HG03571 (cell line): Measurements from ENCODE around the gene TMEM255A.
"Not testable (repeated sequence)": the region's sequence is repeated elsewhere in the genome, so short reads cannot be mapped to it uniquely, and the experiment has no call there.

Experiments used
- ATAC-seq: cut with Tn5 transposase; IDR thresholded peaks from one replicate; pipeline ENCODE4 v1.9.1; 2021; ENCODE audit not compliant: unreplicated experiment

Gene TMEM255A

DNA sequence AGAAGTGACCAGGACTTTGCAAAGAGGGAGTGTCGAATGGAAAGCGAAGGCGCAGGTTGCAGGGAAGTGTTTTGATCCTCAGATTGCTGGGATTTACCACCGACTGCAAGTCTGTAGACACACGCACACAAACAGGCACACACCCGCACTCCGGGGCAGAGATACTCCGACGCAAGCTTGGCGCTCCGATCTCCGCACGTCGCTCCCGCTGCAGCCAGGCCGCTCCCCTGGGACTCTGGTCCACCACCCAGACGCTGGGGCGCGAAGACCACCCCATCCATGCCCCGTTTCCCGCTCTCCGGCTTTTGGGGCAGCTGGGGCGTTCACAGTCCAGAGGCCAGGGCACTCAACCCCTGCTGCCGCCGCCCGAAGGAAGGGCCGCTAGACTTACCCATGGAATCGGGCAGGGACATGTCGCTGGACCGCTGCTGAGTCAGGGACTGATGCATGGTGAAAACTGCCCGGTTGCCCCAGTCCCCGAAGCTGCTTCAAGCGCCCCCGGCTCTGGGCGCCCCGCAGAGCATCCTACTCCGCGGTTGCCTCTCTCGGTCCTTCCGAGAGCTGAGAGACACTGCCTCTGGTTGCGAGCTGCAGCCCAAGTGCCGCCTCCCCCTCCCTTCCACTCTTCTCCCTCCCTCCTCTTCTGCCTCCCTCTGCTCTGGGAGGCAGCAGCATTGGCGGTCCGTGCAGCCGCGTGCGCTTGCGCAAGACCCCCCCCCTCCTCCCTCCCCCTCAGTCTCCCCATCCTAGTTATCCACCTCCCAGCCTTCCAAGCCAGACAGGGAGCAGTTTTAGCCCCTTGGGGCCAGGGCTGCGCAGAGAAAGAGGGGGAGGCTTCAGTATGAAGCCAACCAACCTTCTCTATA, at the start of gene TMEM255A:
TSS of gene TMEM255A (minus strand) at position 601 of the 866 bp plus-strand sequence. CDS start at position 449, 152 bp downstream.
- no peak for ATAC-seq

DNA sequence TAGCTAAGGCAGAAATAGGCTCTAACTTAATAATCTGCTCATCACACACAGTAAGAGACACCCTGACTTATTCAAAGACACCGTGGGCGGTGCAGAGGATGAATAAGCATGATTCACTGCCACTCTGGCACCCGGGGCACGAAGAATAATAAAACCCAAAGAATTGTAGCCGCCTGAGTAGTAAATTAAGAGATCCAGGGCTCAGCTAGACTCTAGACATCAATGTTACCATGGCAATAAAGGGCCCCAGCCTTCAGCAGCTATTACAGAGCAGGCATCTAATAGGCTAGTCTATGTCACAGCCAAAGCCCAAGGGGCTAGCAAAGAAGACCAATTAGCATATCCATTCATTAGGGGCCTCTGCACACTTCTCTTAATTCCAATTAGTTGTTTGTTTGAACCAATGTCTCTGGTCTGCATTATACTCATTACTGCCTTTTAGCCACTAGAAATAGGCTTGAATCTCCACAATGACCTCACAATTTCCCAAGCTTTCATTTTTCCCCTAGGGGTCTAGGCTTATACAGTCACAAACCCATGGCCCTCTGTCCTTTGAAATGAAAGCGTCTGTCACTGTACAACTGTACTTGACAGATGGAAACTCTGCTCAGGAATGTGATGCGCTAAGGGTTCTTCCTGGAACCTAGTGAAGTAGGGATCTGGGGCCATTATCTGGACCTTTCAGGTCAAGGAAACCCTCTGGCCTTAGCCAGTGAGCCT, 47.6 kb upstream of the TMEM255A start:
- no peak for ATAC-seq

DNA sequence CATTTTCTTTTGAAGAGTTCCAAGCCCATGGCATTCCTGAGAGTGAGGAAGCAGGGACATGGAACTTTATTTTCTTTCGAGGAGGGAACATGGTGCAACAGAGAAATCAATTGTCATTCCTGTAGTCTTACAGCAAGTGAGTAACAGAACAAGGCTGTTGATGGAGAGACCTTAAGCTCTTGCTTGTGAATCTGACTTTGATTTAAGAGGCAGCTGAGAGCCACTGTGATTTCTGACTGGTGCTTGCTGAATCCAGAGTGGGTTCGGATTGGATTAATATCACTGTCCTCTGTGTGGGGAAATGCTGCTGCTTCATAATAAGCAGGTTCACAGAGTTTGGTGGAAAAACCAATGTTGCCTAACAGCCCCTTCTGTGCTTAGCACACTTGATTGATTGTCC, 45.9 kb upstream of the TMEM255A start:
- no peak for ATAC-seq

DNA sequence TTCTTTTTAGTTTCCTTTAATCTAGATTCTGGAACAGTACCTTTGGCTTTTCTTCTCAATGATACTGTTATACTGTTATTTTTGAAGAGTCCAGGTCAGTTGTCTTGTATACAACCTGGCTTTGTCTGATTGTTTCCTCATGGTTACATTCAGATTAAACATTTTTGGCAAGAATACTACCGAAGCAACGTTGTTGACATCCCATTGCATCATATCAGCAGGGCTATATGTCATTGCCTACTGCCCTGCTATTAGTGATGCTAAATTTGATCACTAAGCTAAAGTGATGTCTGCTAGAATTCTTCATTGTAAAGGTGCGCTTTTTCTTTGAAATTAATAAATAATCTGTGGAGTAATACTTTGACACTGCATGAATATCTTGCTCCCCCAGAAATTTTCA, 44.8 kb upstream of the TMEM255A start:
- ATAC-seq: no peak

DNA sequence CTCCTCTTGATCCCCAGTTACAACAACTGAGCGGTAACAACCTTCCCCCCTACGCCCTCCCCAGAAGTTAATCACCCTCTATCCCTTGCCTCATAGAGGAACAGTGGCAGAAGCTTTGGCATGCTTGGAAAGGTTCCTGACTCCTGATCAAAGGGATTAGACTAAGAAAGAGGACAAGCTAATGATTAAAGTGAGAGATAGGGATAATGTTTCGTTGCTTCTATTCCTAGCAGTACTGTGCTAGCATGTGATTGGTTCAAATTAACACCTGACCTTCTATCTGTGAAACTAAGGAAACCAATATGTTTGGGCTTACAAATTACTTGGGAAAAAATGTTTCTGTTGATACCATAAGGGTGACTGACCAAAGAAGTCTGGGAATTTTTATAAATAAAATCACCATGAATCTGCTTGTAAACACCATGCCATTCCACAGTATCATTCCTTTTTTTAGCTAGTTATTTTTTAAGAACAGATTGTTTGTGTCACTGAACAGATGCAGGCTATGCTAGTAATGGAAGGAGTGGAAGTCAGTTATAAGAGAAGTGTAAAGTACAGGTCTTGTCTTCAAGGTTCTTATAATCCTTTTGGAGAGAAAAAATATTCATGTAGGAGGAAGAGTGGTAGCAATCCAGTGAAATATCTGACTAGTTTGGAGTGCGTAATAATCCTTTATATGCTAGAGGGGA, 39.3 kb upstream of the TMEM255A start:
- no peak for ATAC-seq

DNA sequence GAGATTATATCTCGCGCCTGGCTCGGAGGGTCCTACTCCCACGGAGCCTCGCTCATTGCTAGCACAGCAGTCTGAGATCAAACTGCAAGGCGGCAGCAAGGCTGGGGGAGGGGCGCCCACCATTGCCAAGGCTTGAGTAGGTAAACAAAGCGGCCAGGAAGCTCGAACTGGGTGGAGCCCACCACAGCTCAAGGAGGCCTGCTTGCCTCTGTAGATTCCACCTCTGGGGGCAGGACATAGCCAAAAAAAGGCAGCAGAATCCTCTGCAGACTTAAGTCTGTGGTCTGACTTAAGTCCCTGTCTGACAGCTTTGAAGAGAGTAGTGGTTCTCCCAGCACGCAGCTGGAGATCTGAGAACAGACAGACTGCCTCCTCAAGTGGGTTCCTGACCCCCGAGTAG, 33.3 kb upstream of the TMEM255A start:
- ATAC-seq: not testable (repeated sequence)

DNA sequence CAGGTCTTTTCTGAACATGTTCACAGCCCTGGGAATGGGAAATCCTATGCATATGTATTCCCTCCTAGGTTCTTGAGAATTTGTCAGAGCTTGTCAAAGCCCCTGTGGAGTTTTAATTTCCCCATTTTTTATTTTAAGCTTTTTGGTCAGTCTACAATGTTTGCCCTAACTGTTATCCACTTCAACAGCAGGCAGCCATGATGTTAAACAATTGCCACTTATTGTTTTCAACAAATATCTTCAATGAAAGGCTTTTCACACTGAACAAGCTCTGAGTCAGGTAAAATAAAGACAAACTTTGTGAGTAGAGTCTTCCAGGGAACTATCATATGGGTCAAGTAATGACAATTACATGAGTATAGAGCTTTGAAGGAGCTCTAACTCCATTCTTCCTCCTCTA, 25.6 kb upstream of the TMEM255A start:
- ATAC-seq: no peak

DNA sequence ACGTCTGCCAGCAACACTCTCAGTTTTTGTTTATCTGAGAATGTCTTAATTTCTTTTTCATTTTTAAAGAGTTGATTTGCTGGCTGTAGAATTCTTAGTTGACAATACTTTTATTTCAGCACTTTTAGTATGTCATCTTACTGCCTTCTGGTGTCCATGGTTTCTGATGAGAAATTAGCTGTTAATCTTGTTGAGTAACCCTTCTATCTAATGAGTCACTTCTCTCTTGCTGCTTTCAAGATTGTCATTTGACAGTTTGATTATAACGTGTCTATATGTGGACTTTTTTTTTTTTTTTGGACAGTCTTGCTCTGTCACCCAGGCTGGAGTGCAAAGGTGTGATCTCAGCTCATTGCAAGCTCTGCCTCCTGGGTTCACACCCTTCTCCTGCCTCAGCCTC, 24.0 kb upstream of the TMEM255A start:
- no peak for ATAC-seq

DNA sequence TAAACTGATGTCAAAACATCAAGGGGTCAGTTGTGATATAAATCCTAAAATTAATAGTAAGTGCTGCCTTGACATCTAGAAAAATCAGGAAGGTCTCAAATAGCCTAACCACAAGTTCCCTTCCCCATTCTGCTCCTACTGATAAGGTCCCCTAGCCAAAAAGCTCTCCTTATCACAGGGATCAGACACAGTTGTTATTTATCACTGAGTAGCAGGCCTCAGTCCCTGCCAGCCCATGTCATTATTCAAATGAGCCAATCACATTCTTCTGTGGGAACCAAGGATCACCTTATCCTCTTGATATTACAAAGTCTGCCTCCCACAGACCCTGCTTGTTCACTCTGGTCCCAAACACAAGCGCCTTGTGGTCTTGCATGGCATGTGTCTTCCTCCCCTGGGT, 23.3 kb upstream of the TMEM255A start:
- ATAC-seq: no peak

DNA sequence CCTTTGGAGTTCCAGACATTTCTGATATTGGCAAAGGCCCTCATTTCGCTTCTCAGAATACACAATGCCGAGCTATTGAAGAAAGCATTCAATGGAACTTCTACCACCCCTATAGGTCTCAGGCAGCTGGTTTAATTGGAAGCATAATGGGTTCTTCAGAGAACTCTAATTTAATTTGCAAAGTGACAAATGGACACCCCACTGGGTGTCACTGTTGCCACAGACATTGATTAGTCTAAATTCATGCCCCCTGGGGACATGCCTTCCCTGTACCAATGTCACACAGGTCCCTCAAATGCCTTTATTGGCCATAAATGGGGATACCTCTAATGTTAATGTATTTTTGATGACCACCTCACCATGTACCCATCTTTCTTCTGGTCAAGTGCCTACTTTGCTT, 22.9 kb upstream of the TMEM255A start:
- ATAC-seq: no peak

DNA sequence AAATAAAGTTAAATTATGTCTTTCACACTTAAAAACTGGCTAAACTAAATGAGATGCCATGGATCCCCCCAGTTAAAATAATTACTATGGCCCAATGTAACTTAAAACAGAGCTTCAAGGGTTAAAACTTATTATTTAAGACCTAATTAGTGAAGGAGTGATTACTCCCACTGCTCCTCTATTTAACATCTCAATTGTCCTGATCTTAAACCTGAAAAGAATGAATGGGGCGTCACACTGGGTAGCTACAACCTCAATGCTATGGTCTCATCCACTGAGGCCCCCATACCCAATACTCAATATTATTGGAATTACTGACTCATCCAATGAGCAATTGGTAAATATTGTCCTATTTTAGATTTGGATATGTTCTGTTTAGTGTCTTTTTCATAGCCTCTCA, 21.1 kb upstream of the TMEM255A start:
- no peak for ATAC-seq

DNA sequence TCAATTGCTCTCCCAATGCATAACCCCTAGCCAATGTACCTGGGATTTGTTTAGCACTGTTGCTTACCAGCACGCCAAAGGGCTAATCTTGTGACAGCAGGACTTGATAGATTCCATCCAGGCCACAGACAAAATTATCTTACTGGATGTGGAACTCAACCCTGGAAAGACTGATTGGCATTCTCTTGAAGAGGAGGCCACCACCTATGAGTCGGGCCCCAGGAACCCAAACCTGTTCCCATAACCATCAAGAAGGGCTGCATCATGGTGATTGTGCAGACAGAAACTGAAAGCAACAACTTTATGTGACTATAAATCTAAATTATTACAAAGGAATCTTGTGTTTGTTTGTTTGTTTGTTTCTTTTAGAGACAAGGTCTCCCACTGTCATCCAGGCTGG, 19.9 kb upstream of the TMEM255A start:
- ATAC-seq: no peak

DNA sequence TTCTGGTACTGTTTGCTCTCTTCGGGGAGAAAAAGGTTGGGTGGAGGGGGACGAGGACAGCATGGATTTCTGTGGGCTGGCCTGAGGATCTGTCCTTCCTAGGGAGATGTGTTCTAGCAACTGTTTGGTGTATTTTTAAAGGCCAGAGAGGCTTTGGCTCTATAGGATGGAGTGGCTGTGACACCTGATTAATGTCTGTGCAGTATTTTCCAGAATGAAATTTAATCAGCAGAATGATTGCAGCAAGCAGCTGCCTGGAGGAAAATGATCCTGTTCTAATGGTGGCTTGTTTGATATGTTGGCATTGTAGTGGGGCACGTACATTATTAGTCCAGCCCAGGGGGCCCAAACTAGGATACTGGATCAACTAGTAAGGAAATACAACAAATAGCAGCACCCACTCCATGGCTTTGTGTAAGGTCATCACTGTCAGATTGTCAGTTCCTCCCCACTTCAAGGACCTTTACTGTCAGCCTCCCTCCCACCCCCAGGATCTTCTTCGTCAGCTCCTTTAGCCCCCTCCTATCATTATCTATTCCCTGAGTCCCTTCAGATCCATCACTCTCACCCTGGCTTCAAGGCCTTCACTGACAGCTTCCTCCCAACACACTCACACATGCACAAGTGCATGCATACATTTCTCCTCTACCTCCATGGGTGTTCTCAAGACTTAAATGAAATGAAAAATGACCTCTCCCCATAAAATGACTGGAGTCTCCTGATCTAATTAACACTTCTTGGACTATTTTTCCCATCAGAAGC, 10.4 kb upstream of the TMEM255A start:
- no peak for ATAC-seq

DNA sequence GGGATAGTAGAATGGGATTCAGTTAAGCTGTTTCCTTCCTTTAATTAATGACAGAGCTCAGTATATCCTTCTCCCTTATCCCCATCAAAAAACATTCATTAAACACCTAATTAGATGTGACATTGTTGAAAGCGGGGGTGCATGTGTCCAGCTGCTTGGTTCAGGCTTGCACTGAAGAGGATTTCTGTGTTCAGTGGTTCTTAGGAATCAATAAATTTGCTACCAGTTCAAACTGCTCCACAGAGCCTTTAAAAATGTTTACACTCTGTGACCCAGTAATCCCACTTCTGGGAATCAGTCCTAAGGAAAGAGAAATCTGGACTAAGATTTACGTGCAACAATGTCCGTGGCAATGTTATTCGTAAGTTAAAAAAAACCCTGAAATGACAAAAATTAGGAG, 7.2 kb upstream of the TMEM255A start:
- ATAC-seq: no peak

DNA sequence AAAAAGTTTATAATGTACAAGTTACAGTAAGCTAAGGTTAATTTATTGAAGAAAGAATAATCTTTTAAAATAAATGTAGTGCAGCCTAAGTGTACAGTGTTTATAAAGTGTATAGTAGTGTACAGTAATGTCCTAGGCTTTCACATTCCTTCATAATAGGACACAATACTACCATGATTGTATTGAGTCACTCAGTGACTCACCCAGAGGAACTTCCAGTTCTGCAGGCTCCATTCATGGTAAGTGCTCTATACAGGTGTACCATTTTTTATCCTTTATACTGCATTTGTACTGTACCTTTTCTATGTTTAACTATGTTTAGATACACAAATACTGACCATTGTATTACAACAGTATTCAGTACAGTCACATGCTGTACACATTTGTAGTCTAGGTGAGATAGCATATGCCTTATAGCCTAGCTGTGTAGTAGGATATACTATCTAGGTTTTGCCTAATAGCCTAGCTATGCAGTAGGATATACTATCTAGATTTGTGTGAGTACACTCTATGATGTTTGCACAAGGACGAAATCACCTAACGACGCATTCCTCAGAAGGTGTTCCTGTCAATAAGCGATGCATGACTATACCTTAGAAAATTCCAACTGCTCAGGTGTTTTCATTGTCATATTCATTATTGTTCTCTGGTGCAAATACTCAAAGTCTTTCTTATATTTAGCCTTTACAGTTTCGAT, 5.5 kb upstream of the TMEM255A start:
- no peak for ATAC-seq

DNA sequence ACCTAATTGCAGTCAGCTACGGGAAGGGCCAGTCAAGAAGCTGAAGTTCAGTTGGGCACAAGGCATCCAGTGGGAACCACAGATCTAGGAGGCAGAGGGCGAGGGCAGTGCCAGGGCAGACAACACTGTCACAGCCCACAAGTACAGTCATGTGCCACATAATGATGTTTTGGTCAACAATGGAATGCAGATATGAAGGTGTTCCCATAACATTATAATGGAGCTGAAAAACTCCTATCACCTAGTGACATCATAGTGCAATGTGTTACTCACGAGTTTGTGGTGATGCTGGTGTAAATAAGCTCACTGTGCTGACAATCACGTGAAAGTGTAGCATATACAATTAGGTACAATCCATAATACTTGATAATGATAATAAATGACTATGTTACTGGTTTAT, 4.5 kb upstream of the TMEM255A start:
- no peak for ATAC-seq

DNA sequence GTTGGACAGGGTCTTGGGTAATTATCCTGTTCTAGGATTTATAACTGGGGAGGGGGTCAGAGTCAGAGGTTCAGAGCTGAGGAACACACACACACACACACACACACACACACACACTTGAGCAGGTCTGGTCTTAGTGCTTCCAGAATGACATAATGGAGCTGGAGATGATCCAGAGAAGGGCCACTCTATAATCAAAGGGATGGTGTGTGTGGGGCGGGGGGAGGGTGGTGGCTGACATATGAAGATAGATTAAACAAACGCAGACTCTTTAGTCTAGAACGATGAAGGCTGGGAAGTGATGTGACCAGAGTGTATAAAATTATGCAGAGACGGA, 434 bp upstream of the TMEM255A start:
- no peak for ATAC-seq

DNA sequence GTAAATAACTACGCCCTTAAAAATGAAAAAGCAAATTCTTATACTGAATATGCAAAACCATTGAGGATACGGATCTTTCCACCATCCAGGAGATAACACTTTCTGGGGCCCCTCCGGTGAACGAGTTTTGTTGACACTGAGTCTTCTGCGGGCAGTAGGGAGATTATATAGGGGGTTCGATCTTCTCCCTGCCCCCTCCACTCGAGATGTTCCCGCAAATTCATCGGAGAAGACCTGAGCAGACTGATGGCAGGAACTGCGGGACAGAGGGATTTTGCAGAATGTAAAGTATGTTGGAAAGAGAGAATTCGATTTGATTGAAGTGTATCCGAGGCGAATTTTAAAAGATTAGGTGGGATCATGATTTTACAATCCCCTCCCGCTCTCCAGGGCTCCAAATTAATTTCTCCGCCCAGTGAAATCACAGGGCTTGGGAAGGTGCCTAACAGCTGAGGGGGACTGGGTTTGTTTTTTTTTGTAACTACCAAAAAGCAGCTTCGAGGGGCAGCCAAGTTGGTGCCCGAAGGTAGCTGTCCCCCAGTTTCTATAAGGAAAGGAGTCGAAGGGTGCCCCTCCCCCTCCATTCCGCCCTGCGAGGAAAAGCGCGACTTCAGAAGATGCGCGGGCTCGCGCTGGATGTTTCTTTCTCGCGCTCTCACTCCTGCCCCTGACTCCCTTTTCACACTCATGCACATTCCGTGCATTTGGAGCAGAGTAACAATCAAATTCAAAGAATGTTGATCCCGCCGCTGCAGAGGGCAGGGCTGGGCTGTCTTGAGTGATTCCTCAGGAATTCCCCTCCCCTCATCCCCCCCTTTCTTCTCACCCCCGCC, 1.2 kb downstream of the TMEM255A start:
- no peak for ATAC-seq

DNA sequence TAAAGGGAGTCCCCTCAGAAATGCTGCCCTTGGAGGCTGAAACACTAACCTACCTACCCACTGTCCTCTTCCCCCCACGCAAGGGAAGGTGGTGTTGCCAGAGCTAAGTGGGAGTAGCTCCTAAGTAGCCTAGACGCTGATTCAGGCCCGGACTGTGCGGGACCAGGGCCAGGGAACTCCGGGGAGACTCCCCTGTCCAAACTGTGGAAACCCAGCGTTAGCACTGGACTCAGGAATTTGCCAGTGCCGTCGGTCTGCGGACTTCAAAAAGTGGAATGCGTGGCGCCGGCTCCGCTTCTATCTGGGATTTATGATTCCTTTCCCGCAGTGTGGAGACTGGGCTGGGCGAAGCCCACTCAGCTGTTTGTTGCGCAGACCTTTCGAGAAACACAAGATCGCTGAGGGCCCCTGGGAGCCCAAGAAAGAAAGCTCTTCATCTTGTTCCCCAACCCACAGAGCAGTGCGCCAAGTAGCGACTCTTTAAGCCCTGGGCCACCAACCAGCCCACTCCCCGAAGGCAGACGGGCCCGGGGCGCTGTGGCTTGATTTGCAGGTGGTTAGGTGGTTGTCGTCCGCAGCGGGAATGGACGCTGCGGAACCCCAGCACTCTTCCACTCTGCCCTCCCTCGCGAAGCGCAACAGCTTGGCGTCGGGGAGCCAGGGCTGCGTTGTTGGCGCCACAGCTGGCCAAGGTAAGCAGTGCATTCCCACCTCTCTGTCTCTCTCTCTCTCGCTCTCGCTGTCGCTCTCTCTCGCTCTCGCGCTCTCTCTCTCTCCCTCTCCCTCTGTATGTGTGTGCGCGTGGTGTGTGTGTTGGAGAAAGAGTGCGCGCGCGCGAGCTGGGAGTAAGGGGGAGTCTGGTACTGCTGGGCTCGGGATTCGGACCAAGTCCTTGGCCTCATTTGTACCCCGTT, 2.0 kb downstream of the TMEM255A start:
- peak; percentile 94 for ATAC-seq
